ENCODE results near the gene PDZRN4.

GRCh38 chr12:41573445-41573844 is 385.3 kb downstream of the PDZRN4 start:
- TF ChIP-seq CTCF (IDR thresholded peaks at IDR 0.05 in 8 of 11, conservative IDR thresholded peaks at IDR 0.05 in 3 of 11) (no peak), POLR2A (IDR thresholded peaks at IDR 0.05) (no peak), POLR2AphosphoS5 (IDR thresholded peaks at IDR 0.05) (no peak)

Measured in spleen (tissue), 7 donors.